GM18909 (cell line): Measurements from ENCODE around the gene CPA4.
"Not testable (repeated sequence)": the region's sequence is repeated elsewhere in the genome, so short reads cannot be mapped to it uniquely, and the experiment has no call there.

Experiments
- ATAC-seq: cut with Tn5 transposase; IDR thresholded peaks from one replicate; pipeline ENCODE4 v1.9.1; 2021; ENCODE audit warnings: mild to moderate bottlenecking; ENCODE audit not compliant: unreplicated experiment, poor library complexity

Gene CPA4

GRCh38 chr7:130298544-130299326 is 5.8 kb downstream of the CPA4 start:
- no peak for ATAC-seq

GRCh38 chr7:130299866-130300265 is 6.9 kb downstream of the CPA4 start:
- no peak for ATAC-seq

DNA sequence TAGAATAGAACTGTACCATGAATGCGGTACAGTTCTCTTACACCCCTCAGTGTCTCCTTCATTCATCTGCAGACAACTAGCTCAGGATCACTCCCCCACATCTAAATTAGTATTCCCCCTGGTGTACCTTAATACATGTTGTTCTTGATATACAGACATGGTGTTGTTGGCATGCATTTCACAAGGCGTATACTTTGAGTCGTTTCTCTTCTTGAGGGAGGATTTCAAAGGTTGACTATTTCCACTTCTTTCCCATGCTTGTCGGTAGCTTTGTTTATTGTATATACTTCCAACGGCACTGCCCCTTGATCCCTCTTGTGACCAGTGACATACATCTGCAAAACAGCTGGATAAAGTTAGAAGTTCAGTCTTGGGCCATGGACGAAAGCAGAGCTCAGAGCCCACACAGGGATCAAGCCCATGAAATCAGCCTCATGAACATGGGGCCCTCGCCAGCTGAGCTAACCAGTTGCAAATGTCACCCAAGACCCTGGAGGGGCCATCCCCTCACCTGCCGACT is 8.6 kb downstream of the CPA4 start:
- no peak for ATAC-seq

DNA sequence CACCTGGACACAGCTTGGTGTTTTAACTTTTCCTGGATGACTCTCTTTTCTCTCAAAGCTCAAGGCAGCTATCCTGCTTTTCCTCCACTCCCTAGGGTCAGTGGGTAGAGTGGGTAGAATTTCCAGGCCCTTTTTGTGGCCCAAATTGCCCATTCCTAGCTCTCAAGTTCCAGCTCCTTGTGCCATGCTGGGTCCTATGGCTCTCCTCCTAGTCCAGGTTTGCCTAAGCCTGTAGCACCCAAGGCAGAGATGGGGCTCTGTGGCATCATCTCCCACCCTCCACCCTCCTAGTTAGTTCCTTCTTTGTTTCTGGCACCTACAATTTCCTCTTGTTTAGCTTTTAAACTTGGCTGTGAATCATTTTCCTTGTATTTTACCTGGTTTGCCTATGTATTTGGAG is 9.7 kb downstream of the CPA4 start:
- no peak for ATAC-seq

DNA sequence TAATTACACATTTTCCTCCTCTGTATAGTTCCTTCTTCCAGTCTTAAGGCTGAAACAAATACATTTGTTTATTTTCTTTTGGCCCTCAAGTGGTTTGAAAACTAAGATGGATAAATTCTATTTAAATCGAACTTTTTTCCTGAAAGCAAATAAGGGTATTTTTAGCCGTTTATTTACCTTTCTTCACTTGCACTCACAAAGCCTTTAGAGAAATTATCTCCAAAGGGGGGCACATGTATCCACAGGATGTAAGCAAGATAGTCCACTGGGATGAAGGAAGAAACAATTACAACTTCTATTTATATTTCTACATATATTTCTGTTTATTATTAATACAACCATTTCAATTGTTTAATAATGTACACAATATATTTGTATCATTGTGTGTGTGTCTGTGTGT is 10.2 kb downstream of the CPA4 start:
- ATAC-seq = no peak

DNA sequence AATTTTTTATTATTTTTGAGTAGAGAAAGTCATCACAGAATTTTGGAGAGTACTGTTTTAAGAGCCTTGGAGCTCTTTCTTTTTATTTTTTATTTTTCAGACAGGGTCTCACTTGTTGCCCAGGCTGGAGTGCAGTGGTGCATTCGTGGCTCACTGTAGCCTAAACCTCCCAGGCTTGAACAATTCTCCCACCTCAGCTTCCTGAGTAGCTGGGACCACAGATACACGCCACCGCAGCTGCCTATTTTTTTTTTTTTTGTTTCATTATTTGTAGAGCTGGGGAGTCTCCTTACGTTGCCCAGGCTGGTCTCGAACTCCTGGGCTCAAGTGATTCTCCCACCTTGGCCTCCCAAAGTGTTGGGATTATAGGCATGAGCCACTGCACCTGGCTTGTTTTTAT is 10.6 kb downstream of the CPA4 start:
- ATAC-seq = no peak

DNA sequence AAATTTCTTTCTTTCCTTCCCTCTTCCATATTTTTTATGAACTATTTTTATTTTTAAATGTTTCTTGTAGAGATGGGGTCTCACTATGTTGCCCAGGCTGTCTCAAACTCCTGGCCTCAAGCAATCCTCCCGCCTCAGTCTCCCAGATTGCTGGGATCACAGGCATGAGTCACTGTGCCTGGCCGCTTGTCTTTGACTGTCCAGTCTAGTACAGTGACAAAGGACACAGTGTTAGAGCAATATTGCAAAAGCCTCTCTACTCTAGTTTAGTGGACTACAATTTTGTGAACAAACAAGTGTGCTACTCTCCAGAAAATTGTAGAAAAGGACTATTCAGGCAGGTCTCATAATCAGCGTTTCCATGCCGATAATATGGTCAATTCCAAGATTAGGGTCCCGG is 11.0 kb downstream of the CPA4 start:
- no peak for ATAC-seq

GRCh38 chr7:130304878-130305277 is 11.9 kb downstream of the CPA4 start:
- ATAC-seq = no peak

DNA sequence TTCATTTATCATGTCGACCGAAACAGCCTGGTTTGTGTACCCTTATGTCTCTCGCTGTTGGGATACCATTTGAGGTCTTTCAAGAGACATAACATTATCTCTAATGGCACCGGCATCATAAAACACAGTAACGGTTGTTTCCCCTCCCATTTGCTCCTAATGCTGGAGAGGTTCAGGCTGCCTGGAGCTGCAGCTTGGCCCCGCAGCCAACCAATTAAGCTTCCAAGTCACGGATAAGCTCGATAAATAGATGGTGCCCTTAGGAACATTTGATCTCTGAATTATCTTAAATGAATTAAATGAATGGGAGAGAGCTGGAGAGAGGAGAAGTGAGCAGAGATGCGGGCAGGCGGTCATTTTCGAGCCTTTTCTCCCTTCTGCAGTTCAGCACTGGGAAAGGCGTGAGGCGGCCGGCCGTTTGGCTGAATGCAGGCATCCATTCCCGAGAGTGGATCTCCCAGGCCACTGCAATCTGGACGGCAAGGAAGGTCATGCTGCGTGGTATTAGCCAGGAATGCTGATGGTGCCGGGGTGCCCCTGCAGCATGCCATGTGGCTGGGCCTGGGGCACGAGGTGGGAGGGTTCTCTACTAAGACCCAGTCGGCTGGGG is 12.6 kb downstream of the CPA4 start:
- ATAC-seq = no peak

GRCh38 chr7:130309986-130310385 is 17.0 kb downstream of the CPA4 start:
- no peak for ATAC-seq

GRCh38 chr7:130314305-130314704 is 21.3 kb downstream of the CPA4 start:
- no peak for ATAC-seq

DNA sequence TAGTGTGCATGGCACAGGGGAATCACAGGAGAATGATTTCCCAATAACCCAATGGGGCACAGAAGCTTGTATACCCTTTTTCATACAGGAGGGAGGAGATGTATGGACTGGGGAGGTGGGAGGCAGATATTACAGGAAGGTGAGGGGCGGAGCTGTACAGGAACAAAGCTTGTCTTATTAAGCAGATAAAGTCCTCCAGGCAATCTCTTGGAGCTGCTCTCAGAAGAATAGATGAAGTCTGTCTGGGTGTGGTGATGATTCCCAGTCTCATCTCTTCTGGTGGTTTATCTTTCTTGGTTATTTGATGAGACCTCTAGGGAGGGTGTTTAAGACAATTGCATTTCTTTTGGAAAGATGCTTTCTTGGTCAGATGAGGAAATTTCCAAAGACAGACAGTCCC is 26.6 kb downstream of the CPA4 start:
- ATAC-seq = no peak

DNA sequence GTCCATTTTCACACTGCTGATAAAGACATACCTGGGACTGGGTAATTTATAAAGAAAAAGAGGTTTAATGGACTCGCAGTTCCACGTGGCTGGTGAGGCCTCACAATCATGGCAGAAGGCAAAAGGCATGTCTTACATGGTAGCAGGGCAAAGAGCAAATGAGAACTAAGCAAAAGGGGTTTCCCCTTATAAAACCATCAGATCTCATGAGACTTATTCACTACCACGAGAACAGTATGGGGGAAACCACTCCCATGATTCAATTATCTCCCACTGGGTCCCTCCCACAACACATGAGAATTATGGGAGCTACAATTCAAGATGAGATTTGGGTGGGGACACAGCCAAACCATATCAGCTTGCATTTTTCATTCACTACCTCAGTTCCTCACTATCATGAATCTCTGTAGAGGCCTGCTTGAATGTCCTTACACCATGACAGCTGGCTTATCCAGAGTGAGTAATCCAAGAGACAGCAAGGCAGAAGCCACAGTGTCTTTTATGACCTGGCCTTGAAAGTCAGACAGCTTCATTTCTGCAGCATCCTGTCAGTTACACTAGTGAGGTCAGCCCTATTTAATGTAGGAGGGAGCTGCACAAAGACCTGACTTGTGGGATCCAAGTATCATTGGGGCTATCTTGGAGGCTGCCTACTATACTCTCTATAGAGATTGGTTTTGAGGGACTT is 28.7 kb downstream of the CPA4 start:
- ATAC-seq = not testable (repeated sequence)

DNA sequence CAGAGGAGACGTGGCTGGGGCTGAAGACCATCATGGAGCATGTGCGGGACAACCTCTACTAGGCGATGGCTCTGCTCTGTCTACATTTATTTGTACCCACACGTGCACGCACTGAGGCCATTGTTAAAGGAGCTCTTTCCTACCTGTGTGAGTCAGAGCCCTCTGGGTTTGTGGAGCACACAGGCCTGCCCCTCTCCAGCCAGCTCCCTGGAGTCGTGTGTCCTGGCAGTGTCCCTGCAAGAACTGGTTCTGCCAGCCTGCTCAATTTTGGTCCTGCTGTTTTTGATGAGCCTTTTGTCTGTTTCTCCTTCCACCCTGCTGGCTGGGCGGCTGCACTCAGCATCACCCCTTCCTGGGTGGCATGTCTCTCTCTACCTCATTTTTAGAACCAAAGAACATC is 29.7 kb downstream of the CPA4 start:
- no peak for ATAC-seq

GRCh38 chr7:130324306-130324943 is 31.5 kb downstream of the CPA4 start:
- no peak for ATAC-seq

DNA sequence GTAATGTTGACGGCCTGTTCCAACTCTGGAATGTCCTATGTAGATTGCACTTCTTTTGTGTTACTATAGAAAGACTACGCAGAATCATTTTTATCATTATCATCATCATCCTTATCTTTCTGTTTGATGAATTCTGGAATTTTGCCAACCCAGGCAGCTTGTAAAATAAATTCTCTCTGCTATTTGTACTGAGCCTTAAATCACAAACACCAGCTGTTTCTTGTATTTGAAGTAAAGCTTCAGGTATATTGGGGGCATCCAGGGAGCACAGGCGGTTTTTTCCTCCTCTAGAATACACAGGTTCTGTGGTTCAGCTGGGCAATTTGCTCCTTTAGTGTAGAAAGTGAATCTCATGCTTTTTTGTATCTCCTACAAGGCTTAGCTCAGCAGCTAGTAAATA is 36.7 kb downstream of the CPA4 start:
- no peak for ATAC-seq

DNA sequence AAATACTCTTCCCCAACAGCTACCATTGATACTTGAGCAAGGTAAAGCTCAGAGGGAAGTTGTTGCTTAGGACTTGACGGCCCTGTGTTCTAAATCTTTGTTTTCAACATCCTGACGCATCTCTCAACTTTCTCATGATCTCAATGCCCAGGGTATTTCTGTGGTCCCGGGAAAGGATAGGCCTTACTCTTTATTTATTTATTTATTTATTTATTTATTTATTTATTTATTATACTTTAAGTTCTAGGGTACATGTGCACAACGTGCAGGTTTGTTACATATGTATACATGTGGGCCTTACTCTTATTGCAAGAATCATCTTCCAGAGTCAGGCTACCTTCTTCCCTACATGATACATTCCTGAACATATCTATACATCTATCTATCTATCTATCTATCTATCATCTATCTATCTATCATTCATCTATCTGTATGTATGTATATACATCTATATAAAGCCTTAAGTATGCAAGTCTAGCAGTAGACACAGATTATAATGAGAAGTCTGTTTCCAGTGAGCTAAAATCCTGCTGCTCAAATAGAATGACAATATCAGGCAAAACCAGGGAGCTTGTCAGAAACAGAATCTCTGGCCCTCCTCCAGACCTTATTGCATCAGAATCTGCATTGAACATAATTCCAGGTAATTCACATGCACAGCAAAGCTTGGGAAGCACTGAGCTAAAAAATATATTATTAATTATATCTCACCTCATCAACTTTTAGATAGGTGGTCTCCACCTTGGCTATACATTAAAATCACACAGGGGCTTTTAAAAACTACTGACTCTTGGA is 39.5 kb downstream of the CPA4 start:
- no peak for ATAC-seq

- ATAC-seq = no peak
Observed at GRCh38 chr7:130333832-130334231, 40.9 kb downstream of the CPA4 start.

- no peak for ATAC-seq
Observed at GRCh38 chr7:130334274-130334673, 41.3 kb downstream of the CPA4 start.

- no peak for ATAC-seq
Observed at GRCh38 chr7:130337410-130337971, 44.5 kb downstream of the CPA4 start.
